Effector memory CD8-positive, alpha-beta T cell (primary cell): ENCODE results near the gene GABBR2.

Experiments
- ATAC-seq: fragments of 150-1000 bp; cut with Tn5 transposase; replicated peaks from 2 replicates; pipeline ENCODE4 v1.10.0; 2021; ENCODE audit warnings: mild to moderate bottlenecking, moderate library complexity
- DNase-seq, 3 experiments: peaks; one replicate each; pipeline ENCODE4 v3.0.0; 2021
- H3K27ac Mint-ChIP-seq, 2 donors: one replicate each; pipeline ENCODE4 v1.8.0; 2022; ENCODE audit warnings: mild to moderate bottlenecking in 2 of 2, mixed read lengths in 2 of 2, moderate library complexity in 2 of 2
- H3K27me3 Mint-ChIP-seq, 2 donors: one replicate each; pipeline ENCODE4 v1.8.0; 2022; ENCODE audit warnings: mixed read lengths in 2 of 2
- H3K36me3 Mint-ChIP-seq: one replicate; pipeline ENCODE4 v1.8.0; 2022; ENCODE audit warnings: mild to moderate bottlenecking, moderate library complexity, mixed read lengths; ENCODE audit not compliant: insufficient read depth
- H3K4me1 Mint-ChIP-seq, 2 donors: one replicate each; pipeline ENCODE4 v1.8.0; 2022; ENCODE audit warnings: low read depth in 2 of 2, mixed read lengths in 2 of 2
- H3K4me3 Mint-ChIP-seq, 2 donors: one replicate each; pipeline ENCODE4 v1.8.0; 2022; ENCODE audit warnings: mild to moderate bottlenecking in 2 of 2, mixed read lengths in 2 of 2, moderate library complexity in 2 of 2
- H3K9me3 Mint-ChIP-seq, 2 donors: one replicate each; pipeline ENCODE4 v1.8.0; 2022; ENCODE audit warnings: mixed read lengths in 2 of 2

Gene GABBR2

GRCh38 chr9:98419260-98419603 is 289.5 kb downstream of the GABBR2 start:
- H3K27ac Mint-ChIP-seq = no peak overlapping the region
- no peak for ATAC-seq
- H3K9me3 Mint-ChIP-seq = no peaks in the 10 kb centered on the region
- peaks cover 43 to 60% of the 10 kb centered on the region in 2 donors for H3K27me3 Mint-ChIP-seq
- H3K36me3 Mint-ChIP-seq = no peaks in the 10 kb centered on the region
- no peak for DNase-seq
- H3K4me1 Mint-ChIP-seq = no peaks in the 10 kb centered on the region
- H3K4me3 Mint-ChIP-seq = no peak overlapping the region

- ATAC-seq (no peak), DNase-seq (no peak)
- no peaks in the 10 kb centered on the region for H3K36me3 Mint-ChIP-seq
- H3K27me3 Mint-ChIP-seq = peaks cover 48 to 65% of the 10 kb centered on the region in 2 donors
- no peak overlapping the region for H3K27ac Mint-ChIP-seq
- no peaks in the 10 kb centered on the region for H3K9me3 Mint-ChIP-seq
- no peak overlapping the region for H3K4me3 Mint-ChIP-seq
- no peaks in the 10 kb centered on the region for H3K4me1 Mint-ChIP-seq
Measured at GRCh38 chr9:98418578-98419259, 290.0 kb downstream of the GABBR2 start.

GRCh38 chr9:98416294-98417248 is 292.2 kb downstream of the GABBR2 start:
- no peak overlapping the region for H3K27ac Mint-ChIP-seq
- H3K36me3 Mint-ChIP-seq = peaks cover 2% of the 10 kb centered on the region
- no peaks in the 10 kb centered on the region for H3K4me1 Mint-ChIP-seq
- DNase-seq (no peak), ATAC-seq (no peak)
- H3K27me3 Mint-ChIP-seq = peaks cover 51 to 77% of the 10 kb centered on the region in 2 donors
- no peak overlapping the region for H3K4me3 Mint-ChIP-seq
- H3K9me3 Mint-ChIP-seq = no peaks in the 10 kb centered on the region

- no peak for ATAC-seq
Measured at GRCh38 chr9:98415782-98416181, 293.0 kb downstream of the GABBR2 start.

GRCh38 chr9:98413084-98413483 is 295.7 kb downstream of the GABBR2 start:
- Mint-ChIP-seq H3K27ac (no peak overlapping the region), H3K27me3 (peaks cover 57 to 78% of the 10 kb centered on the region in 2 donors), H3K9me3 (no peaks in the 10 kb centered on the region), H3K4me3 (no peak overlapping the region), H3K36me3 (peaks cover 2% of the 10 kb centered on the region), H3K4me1 (peaks cover 0 to 10% of the 10 kb centered on the region in 2 donors)
- DNase-seq = no peak
- no peak for ATAC-seq

More at GRCh38 chr9:98415782-98416181, 293.0 kb downstream of the GABBR2 start:
- Mint-ChIP-seq H3K4me1 (no peaks in the 10 kb centered on the region), H3K27me3 (peaks cover 50 to 78% of the 10 kb centered on the region in 2 donors), H3K36me3 (peaks cover 2% of the 10 kb centered on the region), H3K4me3 (no peak overlapping the region), H3K27ac (no peak overlapping the region), H3K9me3 (no peaks in the 10 kb centered on the region)
- DNase-seq = no peak

GRCh38 chr9:98412101-98412842 is 296.5 kb downstream of the GABBR2 start:
- Mint-ChIP-seq H3K27me3 (peaks cover 50 to 78% of the 10 kb centered on the region in 2 donors), H3K27ac (no peak overlapping the region), H3K36me3 (peaks cover 2% of the 10 kb centered on the region), H3K9me3 (no peaks in the 10 kb centered on the region), H3K4me1 (peaks cover 0 to 10% of the 10 kb centered on the region in 2 donors), H3K4me3 (no peak overlapping the region)
- ATAC-seq = no peak
- DNase-seq = no peak

- Mint-ChIP-seq H3K27me3 (peaks cover 42 to 75% of the 10 kb centered on the region in 2 donors), H3K9me3 (no peaks in the 10 kb centered on the region), H3K4me1 (peaks cover 0 to 10% of the 10 kb centered on the region in 2 donors), H3K4me3 (no peak overlapping the region), H3K36me3 (peaks cover 2% of the 10 kb centered on the region), H3K27ac (no peak overlapping the region)
- DNase-seq (no peak), ATAC-seq (no peak)
Measured at GRCh38 chr9:98410185-98410697, 298.5 kb downstream of the GABBR2 start.

- peaks cover 2% of the 10 kb centered on the region for H3K36me3 Mint-ChIP-seq
- H3K4me3 Mint-ChIP-seq = no peak overlapping the region
Measured at GRCh38 chr9:98409719-98410118, 299.0 kb downstream of the GABBR2 start.

GRCh38 chr9:98406469-98406868 is 302.3 kb downstream of the GABBR2 start:
- ATAC-seq (no peak), DNase-seq (no peak)
- Mint-ChIP-seq H3K27ac (no peak overlapping the region), H3K27me3 (peaks cover 53 to 86% of the 10 kb centered on the region in 2 donors), H3K36me3 (no peaks in the 10 kb centered on the region), H3K4me1 (peaks cover 0 to 10% of the 10 kb centered on the region in 2 donors), H3K4me3 (no peak overlapping the region), H3K9me3 (no peaks in the 10 kb centered on the region)

More at GRCh38 chr9:98409719-98410118, 299.0 kb downstream of the GABBR2 start:
- Mint-ChIP-seq H3K27me3 (peaks cover 48 to 80% of the 10 kb centered on the region in 2 donors), H3K27ac (no peak overlapping the region), H3K9me3 (no peaks in the 10 kb centered on the region), H3K4me1 (peaks cover 0 to 10% of the 10 kb centered on the region in 2 donors)
- no peak for ATAC-seq
- no peak for DNase-seq

- H3K9me3 Mint-ChIP-seq = no peaks in the 10 kb centered on the region
- DNase-seq (no peak), ATAC-seq (no peak)
- H3K36me3 Mint-ChIP-seq = no peaks in the 10 kb centered on the region
- peaks cover 52 to 86% of the 10 kb centered on the region in 2 donors for H3K27me3 Mint-ChIP-seq
- no peak overlapping the region for H3K27ac Mint-ChIP-seq
- H3K4me1 Mint-ChIP-seq = no peaks in the 10 kb centered on the region
- no peak overlapping the region for H3K4me3 Mint-ChIP-seq
Measured at GRCh38 chr9:98404237-98404636, 304.5 kb downstream of the GABBR2 start.

GRCh38 chr9:98403715-98404114 is 305.0 kb downstream of the GABBR2 start:
- H3K4me3 Mint-ChIP-seq = no peak overlapping the region
- no peaks in the 10 kb centered on the region for H3K36me3 Mint-ChIP-seq
- no peak overlapping the region for H3K27ac Mint-ChIP-seq
- H3K9me3 Mint-ChIP-seq = no peaks in the 10 kb centered on the region
- DNase-seq (no peak), ATAC-seq (no peak)
- peaks cover 49 to 86% of the 10 kb centered on the region in 2 donors for H3K27me3 Mint-ChIP-seq
- no peaks in the 10 kb centered on the region for H3K4me1 Mint-ChIP-seq

- Mint-ChIP-seq H3K27me3 (peaks cover 58 to 86% of the 10 kb centered on the region in 2 donors), H3K4me3 (no peak overlapping the region), H3K9me3 (no peaks in the 10 kb centered on the region), H3K27ac (no peak overlapping the region), H3K4me1 (no peaks in the 10 kb centered on the region), H3K36me3 (no peaks in the 10 kb centered on the region)
- ATAC-seq = no peak
- no peak for DNase-seq
Measured at GRCh38 chr9:98402019-98402840, 306.5 kb downstream of the GABBR2 start.
